Adipocyte (in vitro differentiated cells): ENCODE data around the gene PACRG.

Experiments
- DNase-seq: peaks from one replicate; pipeline ENCODE4 v3.0.0-alpha.2; 2015; ENCODE audit warnings: low read depth
- H3K27me3 ChIP-seq: replicated peaks from 2 replicates; pipeline ENCODE4 v1.7.0; 2013; ENCODE audit warnings: mild to moderate bottlenecking, low read length, moderate library complexity; ENCODE audit not compliant: control insufficient read depth, insufficient read depth
- H3K36me3 ChIP-seq: 2 replicates; pipeline ENCODE4 v1.7.0; 2013; ENCODE audit warnings: low read length, mild to moderate bottlenecking, moderate library complexity; ENCODE audit not compliant: control insufficient read depth, insufficient read depth, severe bottlenecking
- H3K4me1 ChIP-seq: 2 replicates; pipeline ENCODE4 v1.7.0; 2013; ENCODE audit warnings: mild to moderate bottlenecking, low read length, moderate library complexity; ENCODE audit not compliant: control insufficient read depth, insufficient read depth
- H3K4me3 ChIP-seq: 2 replicates; pipeline ENCODE4 v1.7.0; 2013; ENCODE audit warnings: mild to moderate bottlenecking, low read length, moderate library complexity
- H3K9ac ChIP-seq: 2 replicates; pipeline ENCODE4 v1.7.0; 2013; ENCODE audit warnings: mild to moderate bottlenecking, low read length, moderate library complexity
- H3K9me3 ChIP-seq: 2 replicates; pipeline ENCODE4 v1.7.0; 2013; ENCODE audit warnings: mild to moderate bottlenecking, low read length, moderate library complexity; ENCODE audit not compliant: control insufficient read depth

PACRG gene

DNA sequence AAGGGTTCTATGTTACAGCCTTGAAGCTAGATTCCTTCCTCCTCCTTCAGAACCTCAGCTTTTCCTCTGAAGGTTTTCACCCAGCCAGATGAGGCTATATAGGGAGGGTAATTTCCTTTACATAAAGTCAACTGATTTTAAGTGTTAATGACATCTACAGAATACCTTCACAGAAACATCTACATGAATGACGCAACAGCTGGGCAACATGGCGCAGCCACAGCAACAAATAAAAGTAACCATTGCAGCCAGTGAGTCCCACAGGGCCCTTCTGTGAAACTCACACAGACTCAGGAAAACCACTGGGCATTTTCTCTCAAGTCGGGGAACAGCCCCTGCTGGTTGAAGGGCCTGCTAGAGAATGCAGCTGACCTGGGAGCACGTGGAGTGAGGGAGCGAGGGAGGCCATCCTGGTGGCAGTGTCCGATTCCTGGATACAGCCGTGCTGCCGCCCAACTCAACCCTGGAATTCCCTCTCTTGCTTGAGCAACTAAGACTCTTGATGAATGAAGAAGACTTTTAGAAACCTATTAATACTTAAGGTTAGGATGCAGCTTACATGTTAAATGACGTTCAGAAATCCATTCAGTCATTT, 176.4 kb downstream of the PACRG start:
- Histone ChIP-seq H3K36me3 (no peaks in the 10 kb centered on the region), H3K4me3 (no peak overlapping the region), H3K9ac (no peak overlapping the region), H3K4me1 (no peaks in the 10 kb centered on the region), H3K9me3 (no peaks in the 10 kb centered on the region), H3K27me3 (no peaks in the 10 kb centered on the region)
- DNase-seq, result no peak

DNA sequence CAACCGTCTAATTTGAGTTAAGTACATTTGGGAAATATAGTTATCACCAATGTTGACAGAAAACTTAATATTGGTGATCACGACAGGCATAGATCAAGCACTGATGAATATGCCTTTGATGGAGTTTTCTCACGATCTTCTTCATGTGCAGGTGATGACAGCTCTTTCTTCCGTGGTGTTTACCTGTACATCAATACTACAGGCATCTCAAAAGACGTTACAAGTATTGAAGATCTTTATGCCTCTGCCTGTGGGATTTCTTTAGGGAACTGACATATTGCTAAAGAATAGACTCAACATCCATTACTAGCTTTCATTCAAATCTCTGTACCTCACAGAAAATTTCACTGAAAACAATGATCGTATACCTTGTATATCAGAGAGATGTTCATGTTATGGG, 178.7 kb downstream of the PACRG start:
- no peaks in the 10 kb centered on the region for H3K9me3 ChIP-seq
- H3K36me3 ChIP-seq, result no peaks in the 10 kb centered on the region
- no peak overlapping the region for H3K9ac ChIP-seq
- H3K4me3 ChIP-seq, result no peak overlapping the region
- no peaks in the 10 kb centered on the region for H3K4me1 ChIP-seq
- H3K27me3 ChIP-seq, result no peaks in the 10 kb centered on the region
- no peak for DNase-seq

DNA sequence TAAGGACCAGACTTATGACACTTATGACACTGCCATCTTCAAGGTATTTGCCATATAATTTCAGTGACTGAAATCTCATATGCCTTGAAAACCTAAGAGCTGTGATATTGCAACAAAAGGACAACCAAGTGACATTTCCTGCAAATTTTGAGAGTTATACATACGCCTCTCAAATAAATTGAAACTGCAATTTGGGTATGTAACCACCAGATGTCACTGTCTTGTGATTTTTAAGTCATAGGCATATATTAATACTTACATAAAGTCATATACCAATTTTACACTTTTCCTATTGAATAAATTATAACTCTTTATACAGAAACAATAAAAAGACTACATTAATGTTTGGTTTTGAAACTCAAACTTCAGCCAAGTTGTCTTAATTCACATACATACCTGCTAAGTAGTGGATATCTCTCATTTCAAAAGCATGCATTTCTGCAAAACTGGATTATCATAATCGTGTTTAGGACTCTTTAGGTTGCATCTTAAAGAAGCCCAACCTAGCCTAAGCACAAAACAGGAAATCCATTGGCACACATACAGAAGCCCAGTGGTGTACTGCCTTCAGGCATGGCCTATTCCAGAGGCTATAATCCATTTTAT, 180.2 kb downstream of the PACRG start:
- Histone ChIP-seq H3K36me3 (no peaks in the 10 kb centered on the region), H3K27me3 (no peaks in the 10 kb centered on the region), H3K9ac (no peak overlapping the region), H3K4me3 (no peak overlapping the region), H3K9me3 (no peaks in the 10 kb centered on the region), H3K4me1 (no peaks in the 10 kb centered on the region)
- peak; percentile 19 for DNase-seq

DNA sequence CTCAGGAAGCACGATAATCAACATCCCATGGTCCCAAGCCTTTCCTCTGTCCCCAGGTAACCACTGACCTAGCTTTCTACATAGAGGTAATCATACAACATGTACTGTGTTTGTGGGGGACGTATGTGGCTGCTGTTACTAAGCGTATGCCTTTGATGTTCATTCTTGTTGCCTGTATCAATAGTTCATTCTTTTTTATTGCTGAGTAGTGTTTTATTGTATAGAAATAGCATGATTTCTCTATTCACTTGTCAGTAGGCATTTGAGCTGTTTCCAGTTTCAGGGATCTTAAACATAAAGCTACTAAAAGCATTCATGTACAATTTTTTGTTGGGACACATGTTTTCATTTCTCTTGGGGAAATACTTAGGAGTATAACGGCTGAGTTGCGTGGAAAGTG, 185.4 kb downstream of the PACRG start:
- peaks cover 2% of the 10 kb centered on the region for H3K4me1 ChIP-seq

DNA sequence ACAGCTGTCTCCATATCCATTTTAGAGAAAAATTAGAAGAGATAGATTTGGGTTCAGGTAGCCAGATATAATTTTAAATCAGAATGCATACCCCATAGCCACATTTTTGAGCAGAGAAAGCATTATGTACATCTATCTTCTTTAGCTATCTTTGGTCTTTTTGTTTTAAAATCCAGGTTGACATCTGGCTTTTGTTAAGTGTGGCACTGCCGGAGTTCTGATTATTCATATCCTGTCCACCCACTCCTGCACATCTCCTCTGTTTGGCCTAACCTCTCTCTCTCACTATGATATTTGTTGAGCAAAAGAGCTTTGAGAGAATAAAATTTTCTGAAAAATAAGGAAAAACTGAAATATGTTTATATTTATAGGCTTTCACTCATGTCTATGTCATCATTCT, 189.7 kb downstream of the PACRG start:
- no peaks in the 10 kb centered on the region for H3K27me3 ChIP-seq
- DNase-seq, result peak; percentile 55
- H3K36me3 ChIP-seq, result no peaks in the 10 kb centered on the region
- peaks cover 5% of the 10 kb centered on the region for H3K4me1 ChIP-seq
- no peak overlapping the region for H3K9ac ChIP-seq
- H3K9me3 ChIP-seq, result no peaks in the 10 kb centered on the region
- no peak overlapping the region for H3K4me3 ChIP-seq

More for the DNA sequence above, 185.4 kb downstream of the PACRG start:
- DNase-seq, result no peak
- Histone ChIP-seq H3K27me3 (no peaks in the 10 kb centered on the region), H3K9ac (no peak overlapping the region), H3K4me3 (no peak overlapping the region), H3K9me3 (no peaks in the 10 kb centered on the region), H3K36me3 (no peaks in the 10 kb centered on the region)

DNA sequence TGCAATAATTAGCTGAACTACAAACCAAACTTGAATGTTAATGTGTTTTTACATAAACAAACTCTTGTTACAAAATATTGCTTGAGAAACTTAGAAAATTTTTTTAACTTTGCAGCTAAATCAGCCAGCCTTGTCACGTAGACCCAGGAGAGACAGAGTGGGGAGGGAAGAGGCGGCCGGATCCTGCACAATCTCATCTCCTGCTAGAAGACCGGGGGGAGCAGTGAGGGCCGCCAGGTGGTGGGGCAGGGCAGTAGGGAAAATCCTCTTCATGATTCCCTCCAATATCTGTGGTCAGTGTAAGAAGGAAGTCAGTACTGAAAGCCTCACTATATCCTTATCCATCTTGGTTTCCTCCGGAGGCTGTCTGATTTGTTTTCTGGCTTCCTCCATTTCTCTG, 193.3 kb downstream of the PACRG start:
- Histone ChIP-seq H3K9ac (no peak overlapping the region), H3K27me3 (no peaks in the 10 kb centered on the region), H3K36me3 (no peaks in the 10 kb centered on the region), H3K4me3 (no peak overlapping the region), H3K4me1 (peaks cover 5% of the 10 kb centered on the region), H3K9me3 (peaks cover 11% of the 10 kb centered on the region)
- no peak for DNase-seq

DNA sequence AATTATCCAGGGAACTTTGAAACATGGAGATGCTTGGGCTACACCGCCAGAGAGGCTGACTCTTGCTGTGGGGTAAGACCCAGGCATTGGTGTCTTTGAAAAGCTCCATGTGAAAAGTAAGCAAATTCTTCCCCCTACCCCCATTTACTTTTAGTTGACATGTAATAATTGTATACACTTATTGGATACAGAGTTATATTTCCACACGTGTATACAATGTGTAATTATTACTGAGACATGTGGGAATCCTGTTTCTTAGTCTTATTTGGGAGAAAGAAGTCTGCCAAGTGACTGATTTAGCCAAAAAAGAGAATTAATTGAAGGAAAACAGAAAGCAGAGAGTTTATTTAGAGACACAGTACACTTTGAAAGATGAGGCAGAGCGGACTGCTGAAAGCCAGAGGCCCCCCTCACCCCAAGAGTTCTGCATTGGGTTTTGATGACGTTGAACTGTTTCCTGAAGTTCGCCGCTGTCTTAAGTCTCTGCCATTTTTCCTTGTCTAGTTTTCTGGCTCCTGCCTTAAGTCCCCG, 193.8 kb downstream of the PACRG start:
- H3K36me3 ChIP-seq, result no peaks in the 10 kb centered on the region
- H3K4me3 ChIP-seq, result no peak overlapping the region
- no peaks in the 10 kb centered on the region for H3K27me3 ChIP-seq
- peaks cover 11% of the 10 kb centered on the region for H3K9me3 ChIP-seq
- H3K4me1 ChIP-seq, result peaks cover 5% of the 10 kb centered on the region
- DNase-seq, result no peak
- no peak overlapping the region for H3K9ac ChIP-seq

DNA sequence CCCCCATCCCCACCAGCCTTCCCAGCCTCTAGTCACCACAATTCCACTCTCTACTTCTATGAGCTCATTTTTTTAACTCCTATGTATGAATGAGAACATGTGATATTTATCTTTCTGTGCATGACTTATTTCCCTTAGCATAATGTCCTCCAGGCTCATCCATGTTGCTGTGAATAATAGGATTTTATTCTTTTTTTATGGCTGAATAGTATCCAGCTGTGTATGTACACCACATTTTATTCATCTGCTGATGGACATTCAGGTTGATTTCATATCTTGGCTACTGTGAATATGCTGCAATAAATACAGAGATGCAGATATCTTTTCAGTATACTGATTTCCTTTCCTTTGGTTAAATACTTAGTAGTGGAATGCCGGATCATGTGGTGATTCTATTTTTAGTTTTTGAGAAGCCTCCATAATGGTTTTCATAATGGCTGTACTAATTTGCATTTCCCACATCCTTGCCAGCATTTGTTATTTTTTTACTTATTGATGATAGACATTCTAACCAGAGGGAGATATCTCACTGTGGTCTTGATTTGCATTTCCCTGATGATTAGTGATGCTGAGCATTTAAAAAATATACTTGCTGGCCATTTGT, 194.9 kb downstream of the PACRG start:
- no peak overlapping the region for H3K9ac ChIP-seq
- H3K4me3 ChIP-seq, result no peak overlapping the region

DNA sequence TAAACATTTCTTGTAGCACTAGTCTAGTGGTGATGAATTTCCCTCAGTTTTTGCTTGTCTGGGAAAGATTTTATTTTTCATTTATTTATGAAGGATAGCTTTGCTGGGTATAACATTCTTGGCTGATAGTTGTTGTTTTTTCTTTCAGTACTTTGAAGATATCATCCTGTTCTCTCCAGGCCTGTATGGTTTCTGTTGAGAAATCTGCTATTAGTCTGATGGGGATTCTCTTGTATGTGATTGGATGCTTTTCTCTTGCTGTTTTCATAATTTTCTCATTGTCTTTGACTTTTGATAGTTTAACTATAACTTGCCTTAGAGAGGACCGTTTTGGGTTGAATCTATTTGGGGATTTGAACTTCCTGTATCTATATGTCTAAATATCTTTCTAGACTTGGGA, 207.1 kb downstream of the PACRG start:
- peaks cover 32% of the 10 kb centered on the region for H3K9me3 ChIP-seq
- no peak overlapping the region for H3K9ac ChIP-seq
- peak overlapping the region; percentile 35 for H3K4me3 ChIP-seq
- no peak for DNase-seq
- H3K4me1 ChIP-seq, result no peaks in the 10 kb centered on the region
- H3K27me3 ChIP-seq, result no peaks in the 10 kb centered on the region
- H3K36me3 ChIP-seq, result no peaks in the 10 kb centered on the region

More for the DNA sequence above, 194.9 kb downstream of the PACRG start:
- Histone ChIP-seq H3K9me3 (peaks cover 11% of the 10 kb centered on the region), H3K36me3 (no peaks in the 10 kb centered on the region), H3K27me3 (no peaks in the 10 kb centered on the region), H3K4me1 (peaks cover 5% of the 10 kb centered on the region)
- no peak for DNase-seq

DNA sequence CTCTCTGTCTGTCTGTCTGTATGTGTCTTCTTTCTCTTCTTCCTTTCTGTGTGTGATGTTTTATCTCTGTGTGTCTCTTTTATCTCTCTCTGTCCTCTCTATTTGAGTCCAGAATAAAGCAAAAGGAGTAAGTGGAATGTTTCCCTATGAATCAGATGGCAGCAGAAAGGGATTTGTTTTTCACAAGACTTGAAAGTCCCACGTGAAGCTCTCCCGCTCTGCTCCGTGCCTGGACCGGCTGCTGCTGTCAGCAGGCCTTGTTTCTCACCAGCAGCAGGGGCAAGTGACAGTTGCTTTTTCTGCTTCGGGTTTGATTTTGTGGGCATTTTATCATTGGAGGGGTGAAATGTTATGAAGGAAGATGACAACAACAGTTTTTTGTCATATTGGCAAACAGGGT, 212.7 kb downstream of the PACRG start:
- no peak for DNase-seq
- H3K9me3 ChIP-seq, result peaks cover 27% of the 10 kb centered on the region
- no peaks in the 10 kb centered on the region for H3K27me3 ChIP-seq
- H3K4me1 ChIP-seq, result peaks cover 7% of the 10 kb centered on the region
- H3K4me3 ChIP-seq, result no peak overlapping the region
- H3K36me3 ChIP-seq, result no peaks in the 10 kb centered on the region
- H3K9ac ChIP-seq, result no peak overlapping the region

DNA sequence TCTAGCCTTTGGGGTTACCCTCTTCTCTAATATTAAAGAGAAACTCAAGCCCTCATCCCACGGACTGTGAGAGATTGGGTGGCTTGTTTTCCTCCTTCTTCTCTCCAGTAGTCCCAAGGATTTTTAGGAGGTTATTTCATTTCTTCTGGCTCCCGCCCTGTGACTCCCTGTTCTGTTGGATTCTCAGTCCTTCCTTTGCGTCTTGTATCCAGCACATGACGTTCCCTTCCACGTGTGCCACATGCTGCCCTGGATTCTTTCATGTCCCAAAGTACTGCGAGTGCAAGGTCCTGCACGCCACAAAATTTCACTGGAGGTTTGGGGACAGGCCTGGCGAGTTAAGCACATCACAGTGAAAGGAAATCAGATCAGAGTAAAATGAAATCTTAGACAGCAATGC, 213.4 kb downstream of the PACRG start:
- DNase-seq, result no peak
- Histone ChIP-seq H3K9me3 (peaks cover 21% of the 10 kb centered on the region), H3K9ac (no peak overlapping the region), H3K27me3 (no peaks in the 10 kb centered on the region), H3K36me3 (no peaks in the 10 kb centered on the region), H3K4me1 (peaks cover 7% of the 10 kb centered on the region), H3K4me3 (no peak overlapping the region)
